Stimulated activated naive B cell treated with anti-CD40 and anti-IgM and Interleukin-4, amounts not matched to agents 10 μg/mL and 1 μg/mL and 100 μg/mL, for 72 hours (primary cell): ENCODE data around the gene MYZAP.

ENCODE experiments used
- ATAC-seq, 2 donors: fragments of 150-1000 bp; cut with Tn5 transposase; replicated peaks; 2 replicates each; pipeline ENCODE4 v1.10.0; 2021; ENCODE audit warnings: moderate library complexity in 1 of 2
- DNase-seq: peaks from one replicate; pipeline ENCODE4 v3.0.0; 2021
- H3K27ac Mint-ChIP-seq: one replicate; pipeline ENCODE4 v1.8.0; 2022; ENCODE audit warnings: mild to moderate bottlenecking, mixed read lengths
- H3K27me3 Mint-ChIP-seq, 2 donors: one replicate each; pipeline ENCODE4 v1.8.0; 2022; ENCODE audit warnings: mixed read lengths in 2 of 2
- H3K36me3 Mint-ChIP-seq, 2 donors: one replicate each; pipeline ENCODE4 v1.8.0; 2022; ENCODE audit warnings: mixed read lengths in 2 of 2, mild to moderate bottlenecking in 1 of 2
- H3K4me1 Mint-ChIP-seq, 2 donors: one replicate each; pipeline ENCODE4 v1.8.0; 2022; ENCODE audit warnings: mixed read lengths in 2 of 2, mild to moderate bottlenecking in 1 of 2
- H3K4me3 Mint-ChIP-seq, 2 donors: one replicate each; pipeline ENCODE4 v1.8.0; 2022; ENCODE audit warnings: mild to moderate bottlenecking in 2 of 2, mixed read lengths in 2 of 2, moderate library complexity in 1 of 2
- H3K9me3 Mint-ChIP-seq, 2 donors: one replicate each; pipeline ENCODE4 v1.8.0; 2022; ENCODE audit warnings: mixed read lengths in 2 of 2, mild to moderate bottlenecking in 1 of 2

The MYZAP gene

DNA sequence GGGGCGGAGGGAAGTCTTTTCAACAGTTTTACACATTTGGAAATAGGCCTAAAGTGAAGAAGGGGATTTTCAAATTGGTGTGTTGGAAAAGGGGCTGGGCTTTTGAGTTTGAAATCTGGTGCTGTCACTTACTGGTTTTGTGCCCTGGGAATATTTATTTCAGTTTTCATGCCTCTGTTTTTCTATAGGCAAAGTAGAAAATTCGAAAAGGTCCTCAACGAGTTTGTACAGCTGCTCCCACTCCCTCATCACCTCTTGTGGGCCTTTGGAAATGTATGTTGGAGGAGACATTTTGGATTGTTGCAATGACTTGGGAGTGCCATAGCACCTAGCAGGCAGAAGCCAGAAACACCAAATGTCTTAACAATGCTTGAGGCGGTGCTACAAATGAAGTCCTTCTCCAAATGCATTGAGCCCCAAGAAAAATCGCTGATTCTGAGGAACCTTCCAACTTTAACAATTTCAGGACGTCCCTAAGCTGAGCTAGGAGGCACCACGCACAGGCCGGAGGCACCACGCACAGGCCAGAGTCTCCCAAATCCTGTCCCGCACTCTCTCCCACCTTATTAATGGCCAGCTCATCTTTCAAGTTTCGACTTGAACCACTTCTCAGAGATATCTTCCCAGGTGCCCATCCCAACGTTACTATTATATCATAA, 114.2 kb downstream of the MYZAP start:
- H3K36me3 Mint-ChIP-seq: peaks cover 8 to 17% of the 10 kb centered on the region in 2 donors
- peak overlapping the region; percentile 96 for H3K27ac Mint-ChIP-seq
- peak overlapping the region; percentile 81 to 87 for H3K4me3 Mint-ChIP-seq
- H3K9me3 Mint-ChIP-seq: no peaks in the 10 kb centered on the region
- DNase-seq (no peak), ATAC-seq (peak; percentile 2 to 3)
- H3K4me1 Mint-ChIP-seq: peaks cover 16 to 38% of the 10 kb centered on the region in 2 donors
- H3K27me3 Mint-ChIP-seq: peaks cover 8 to 12% of the 10 kb centered on the region in 2 donors

DNA sequence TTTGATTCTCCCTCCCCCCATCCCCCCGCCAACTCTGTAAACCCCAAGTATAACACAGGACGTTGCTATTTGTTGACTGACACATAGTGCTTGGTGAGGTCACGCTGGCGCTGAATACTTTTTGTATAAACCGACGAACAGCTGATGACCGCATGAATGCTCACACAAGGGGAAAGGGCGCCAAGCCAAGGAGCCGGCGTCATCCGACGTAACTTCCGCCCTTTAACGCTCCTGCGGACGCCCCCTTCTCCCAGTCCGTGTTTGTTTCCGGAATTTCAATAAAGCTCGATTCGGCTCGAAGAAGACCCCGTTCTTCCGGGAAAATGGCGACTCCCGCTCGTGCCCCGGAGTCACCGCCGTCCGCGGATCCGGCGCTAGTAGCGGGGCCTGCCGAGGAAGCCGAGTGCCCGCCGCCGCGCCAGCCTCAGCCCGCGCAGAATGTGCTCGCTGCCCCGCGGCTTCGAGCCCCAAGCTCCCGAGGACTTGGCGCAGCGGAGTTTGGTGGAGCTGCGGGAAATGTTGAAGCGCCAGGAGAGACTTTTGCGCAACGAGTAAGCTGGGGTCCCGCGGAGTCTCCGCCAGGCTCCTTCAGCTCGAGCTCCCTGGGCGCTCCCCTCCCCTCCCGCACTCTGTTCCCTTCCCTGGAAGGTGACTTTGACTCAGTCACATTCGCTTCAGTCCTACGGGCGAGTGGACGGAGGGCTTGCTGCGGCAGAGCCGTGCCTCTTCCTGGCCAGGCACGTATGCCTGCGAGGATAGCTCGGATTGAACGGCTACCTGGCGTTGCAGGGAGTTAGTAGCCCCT, 114.9 kb downstream of the MYZAP start, which contains the start of gene POLR2M:
Gene POLR2M (plus strand): TSS at position 310 of the 805 bp plus-strand sequence. CDS start 129 bp downstream, at position 439.
- H3K36me3 Mint-ChIP-seq: peaks cover 8 to 24% of the 10 kb centered on the region in 2 donors
- ATAC-seq (peak; percentile 97), DNase-seq (peak; percentile 91)
- H3K4me3 Mint-ChIP-seq: peak within 1 kb of the TSS; percentile 81 to 87
- no peaks in the 10 kb centered on the region for H3K9me3 Mint-ChIP-seq
- peaks cover 8% of the 10 kb centered on the region in 2 donors for H3K27me3 Mint-ChIP-seq
- peaks cover 21 to 38% of the 10 kb centered on the region in 2 donors for H3K4me1 Mint-ChIP-seq
- H3K27ac Mint-ChIP-seq: peak within 1 kb of the TSS; percentile 96

DNA sequence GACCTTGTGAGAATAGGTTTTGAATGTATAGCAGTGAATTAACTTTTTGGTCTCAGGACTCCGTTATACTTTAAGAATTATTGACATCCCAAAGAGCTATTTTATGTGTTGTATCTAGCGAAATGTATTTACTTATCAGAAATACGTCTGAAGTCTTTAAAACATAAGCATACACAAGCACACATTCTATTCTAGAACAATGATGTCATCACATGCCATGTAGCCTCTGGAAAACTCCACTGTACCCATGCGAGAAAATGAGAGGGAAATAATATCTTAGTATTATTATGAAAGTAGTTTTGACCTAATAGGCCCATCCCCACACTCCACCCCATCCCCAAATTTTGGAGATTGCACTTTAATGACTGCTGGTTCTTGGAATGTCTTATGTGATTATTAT, 116.3 kb downstream of the MYZAP start:
- Mint-ChIP-seq H3K9me3 (no peaks in the 10 kb centered on the region), H3K4me3 (peak overlapping the region in 1 of 2 donors; percentile 81), H3K4me1 (peaks cover 23 to 46% of the 10 kb centered on the region in 2 donors), H3K36me3 (peaks cover 17 to 34% of the 10 kb centered on the region in 2 donors), H3K27ac (no peak overlapping the region), H3K27me3 (no peaks in the 10 kb centered on the region)
- no peak for DNase-seq
- ATAC-seq: no peak

DNA sequence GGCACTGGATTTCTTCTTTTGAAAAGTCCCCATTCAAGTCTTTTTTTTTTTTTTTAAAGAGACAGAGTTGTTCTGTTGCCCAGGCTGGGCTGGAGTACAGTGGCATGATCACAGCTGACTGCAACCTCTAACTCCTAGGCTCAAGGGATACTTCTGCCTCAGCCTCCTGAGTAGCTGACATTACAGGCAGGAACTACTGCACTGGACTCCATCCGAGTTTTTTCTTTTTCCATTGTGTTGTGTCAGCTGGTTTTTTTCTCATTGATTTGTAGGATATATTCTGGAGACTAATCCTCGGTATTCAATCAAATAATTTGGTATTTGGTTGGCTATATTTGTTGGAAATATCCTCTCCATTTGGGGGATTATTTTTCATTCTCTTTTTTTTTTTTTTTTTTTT, 126.6 kb downstream of the MYZAP start:
- Mint-ChIP-seq H3K27me3 (no peaks in the 10 kb centered on the region), H3K4me1 (peaks cover 5 to 7% of the 10 kb centered on the region in 2 donors), H3K36me3 (peaks cover 42 to 60% of the 10 kb centered on the region in 2 donors), H3K4me3 (no peak overlapping the region), H3K27ac (no peak overlapping the region), H3K9me3 (peaks cover 2 to 3% of the 10 kb centered on the region in 2 donors)
- no peak for DNase-seq
- ATAC-seq: no peak

DNA sequence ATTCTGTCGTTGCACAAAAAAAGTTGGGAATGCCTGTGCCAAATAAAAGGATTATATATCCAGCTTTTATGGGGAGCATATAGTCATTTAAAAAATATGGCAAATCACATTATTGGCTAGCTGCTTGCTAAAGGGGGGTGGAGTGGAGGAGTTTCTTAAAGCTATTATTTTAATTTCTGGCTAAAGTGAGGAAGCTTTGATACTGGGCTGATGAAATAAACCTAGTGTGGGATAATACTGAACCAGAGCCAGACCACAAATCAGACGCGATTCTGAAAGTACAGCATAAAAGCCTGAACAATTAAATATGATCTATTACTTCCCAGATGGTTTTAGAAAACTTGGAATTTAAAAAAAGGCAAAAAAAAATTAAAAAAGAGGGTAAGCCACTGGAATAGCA, 129.2 kb downstream of the MYZAP start:
- Mint-ChIP-seq H3K36me3 (peaks cover 46 to 67% of the 10 kb centered on the region in 2 donors), H3K4me3 (no peak overlapping the region), H3K4me1 (peaks cover 0 to 1% of the 10 kb centered on the region in 2 donors), H3K27me3 (no peaks in the 10 kb centered on the region), H3K27ac (no peak overlapping the region), H3K9me3 (peaks cover 5 to 7% of the 10 kb centered on the region in 2 donors)
- ATAC-seq (no peak), DNase-seq (no peak)

DNA sequence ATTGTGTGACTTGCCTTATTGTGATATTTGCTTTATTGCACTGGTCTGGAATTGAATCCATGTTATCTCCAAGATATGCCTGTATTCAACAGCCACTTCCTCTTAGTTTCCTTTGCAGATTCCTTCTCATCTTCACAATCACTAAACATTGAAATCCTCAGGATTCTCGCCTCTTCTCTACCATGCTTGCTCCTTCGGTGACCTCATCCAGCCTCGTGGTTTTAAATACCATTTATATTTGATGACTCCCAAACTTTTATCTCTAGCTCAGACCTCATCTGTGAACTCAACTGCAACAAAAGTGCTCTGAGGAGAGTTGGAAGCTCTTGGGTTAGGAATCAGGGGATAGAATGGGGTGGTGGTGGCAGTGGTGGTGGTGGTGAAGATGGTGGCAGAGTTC, 134.7 kb downstream of the MYZAP start:
- no peak for ATAC-seq
- Mint-ChIP-seq H3K4me1 (no peaks in the 10 kb centered on the region), H3K4me3 (no peak overlapping the region), H3K27me3 (no peaks in the 10 kb centered on the region), H3K36me3 (peaks cover 29 to 47% of the 10 kb centered on the region in 2 donors), H3K27ac (no peak overlapping the region), H3K9me3 (peaks cover 3 to 4% of the 10 kb centered on the region in 2 donors)
- no peak for DNase-seq

DNA sequence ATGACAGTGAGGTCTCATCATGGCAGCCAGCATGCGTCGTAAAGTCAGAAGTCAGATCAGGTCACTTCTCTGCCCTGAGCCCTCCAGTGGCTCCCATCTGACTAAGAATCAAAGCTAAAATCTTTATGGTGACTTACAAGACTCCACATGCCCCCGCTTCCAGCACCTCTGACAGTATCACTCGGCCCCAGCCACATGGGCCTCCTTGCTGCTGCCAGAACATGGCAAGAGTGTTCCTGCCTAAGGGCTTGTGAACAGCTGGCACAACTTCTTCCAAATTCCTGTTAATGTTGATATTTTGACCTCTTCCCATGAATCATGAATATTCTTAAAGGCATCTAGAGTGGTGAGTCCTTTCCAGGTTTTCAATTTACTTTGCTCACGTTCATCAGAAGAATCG, 135.3 kb downstream of the MYZAP start:
- peaks cover 3 to 4% of the 10 kb centered on the region in 2 donors for H3K9me3 Mint-ChIP-seq
- no peak overlapping the region for H3K4me3 Mint-ChIP-seq
- no peak overlapping the region for H3K27ac Mint-ChIP-seq
- H3K27me3 Mint-ChIP-seq: no peaks in the 10 kb centered on the region
- DNase-seq (no peak), ATAC-seq (no peak)
- no peaks in the 10 kb centered on the region for H3K4me1 Mint-ChIP-seq
- H3K36me3 Mint-ChIP-seq: peaks cover 29 to 47% of the 10 kb centered on the region in 2 donors

DNA sequence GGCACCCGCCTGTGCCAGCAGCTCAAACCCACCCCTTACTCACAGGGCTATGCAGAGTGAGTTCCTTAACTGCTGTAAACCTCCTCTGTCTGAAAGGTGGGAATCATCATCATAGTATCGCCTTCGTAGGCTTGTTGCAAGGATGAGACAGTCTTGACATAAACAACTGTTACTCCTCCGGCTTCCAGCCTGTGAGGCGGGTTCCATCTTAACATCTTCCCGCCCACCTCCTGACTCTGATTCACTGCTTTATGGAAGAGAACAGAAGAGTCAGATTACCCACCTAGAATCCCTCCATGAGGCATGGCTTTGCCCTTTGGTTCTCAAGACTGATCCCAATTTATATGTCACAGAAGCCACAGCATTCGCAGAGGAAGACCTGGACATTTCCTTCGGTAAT, 136.7 kb downstream of the MYZAP start:
- Mint-ChIP-seq H3K36me3 (peaks cover 23 to 34% of the 10 kb centered on the region in 2 donors), H3K27me3 (no peaks in the 10 kb centered on the region), H3K4me3 (no peak overlapping the region), H3K27ac (no peak overlapping the region), H3K4me1 (peaks cover 0 to 4% of the 10 kb centered on the region in 2 donors), H3K9me3 (peaks cover 3 to 4% of the 10 kb centered on the region in 2 donors)
- no peak for DNase-seq
- ATAC-seq: no peak

DNA sequence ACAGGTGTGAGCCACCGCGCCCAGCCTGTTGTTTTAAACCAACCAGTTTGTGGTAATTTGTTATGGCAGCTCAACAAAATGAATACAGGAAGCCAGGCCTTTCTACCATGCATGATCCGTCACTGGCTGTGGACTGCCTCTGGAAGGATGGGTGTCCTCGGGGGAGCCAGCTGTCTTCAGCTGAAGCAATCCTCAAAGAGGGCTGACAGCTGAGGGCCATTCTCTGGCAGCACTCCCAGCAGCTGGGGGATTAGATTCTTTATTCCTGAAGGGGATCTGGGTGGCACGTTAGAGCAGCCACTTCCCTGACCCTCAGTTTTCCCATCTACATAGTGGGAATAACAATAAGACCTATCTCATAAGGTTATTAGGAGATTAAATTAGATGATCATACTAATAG, 139.2 kb downstream of the MYZAP start:
- no peak overlapping the region for H3K27ac Mint-ChIP-seq
- H3K4me1 Mint-ChIP-seq: peaks cover 0 to 4% of the 10 kb centered on the region in 2 donors
- no peaks in the 10 kb centered on the region for H3K9me3 Mint-ChIP-seq
- no peaks in the 10 kb centered on the region for H3K27me3 Mint-ChIP-seq
- no peak overlapping the region for H3K4me3 Mint-ChIP-seq
- DNase-seq (no peak), ATAC-seq (no peak)
- peaks cover 10 to 17% of the 10 kb centered on the region in 2 donors for H3K36me3 Mint-ChIP-seq

DNA sequence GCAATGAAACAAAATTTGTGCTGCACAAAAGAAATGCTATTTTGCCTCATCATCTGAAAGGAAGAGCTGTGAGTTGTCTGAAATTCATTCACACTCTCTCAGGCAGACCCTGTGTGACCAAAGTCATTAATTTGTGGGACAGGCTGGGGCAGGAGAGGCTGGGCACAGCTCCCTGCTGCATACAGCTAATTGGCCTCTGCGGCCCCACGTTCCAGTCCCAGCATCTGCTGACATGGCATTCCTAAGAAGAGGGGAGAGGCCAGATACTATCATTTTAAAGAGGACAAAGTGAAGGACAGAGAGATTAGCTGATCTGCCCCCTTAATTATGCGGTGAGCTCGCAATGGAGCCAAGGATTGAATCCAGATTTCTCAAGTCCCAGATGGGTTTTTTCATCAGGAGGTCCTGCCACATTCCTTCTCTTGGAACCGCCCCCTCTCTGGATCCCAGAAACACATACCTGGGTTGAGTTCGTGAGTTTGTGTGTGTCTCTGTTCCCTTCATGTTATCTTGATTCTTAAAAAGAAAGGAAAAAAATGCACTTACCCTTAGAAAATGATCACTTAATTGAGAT, 139.9 kb downstream of the MYZAP start:
- H3K9me3 Mint-ChIP-seq: no peaks in the 10 kb centered on the region
- no peak overlapping the region for H3K27ac Mint-ChIP-seq
- DNase-seq (no peak), ATAC-seq (no peak)
- H3K4me1 Mint-ChIP-seq: peaks cover 0 to 4% of the 10 kb centered on the region in 2 donors
- H3K36me3 Mint-ChIP-seq: peaks cover 10 to 14% of the 10 kb centered on the region in 2 donors
- H3K27me3 Mint-ChIP-seq: no peaks in the 10 kb centered on the region
- no peak overlapping the region for H3K4me3 Mint-ChIP-seq

DNA sequence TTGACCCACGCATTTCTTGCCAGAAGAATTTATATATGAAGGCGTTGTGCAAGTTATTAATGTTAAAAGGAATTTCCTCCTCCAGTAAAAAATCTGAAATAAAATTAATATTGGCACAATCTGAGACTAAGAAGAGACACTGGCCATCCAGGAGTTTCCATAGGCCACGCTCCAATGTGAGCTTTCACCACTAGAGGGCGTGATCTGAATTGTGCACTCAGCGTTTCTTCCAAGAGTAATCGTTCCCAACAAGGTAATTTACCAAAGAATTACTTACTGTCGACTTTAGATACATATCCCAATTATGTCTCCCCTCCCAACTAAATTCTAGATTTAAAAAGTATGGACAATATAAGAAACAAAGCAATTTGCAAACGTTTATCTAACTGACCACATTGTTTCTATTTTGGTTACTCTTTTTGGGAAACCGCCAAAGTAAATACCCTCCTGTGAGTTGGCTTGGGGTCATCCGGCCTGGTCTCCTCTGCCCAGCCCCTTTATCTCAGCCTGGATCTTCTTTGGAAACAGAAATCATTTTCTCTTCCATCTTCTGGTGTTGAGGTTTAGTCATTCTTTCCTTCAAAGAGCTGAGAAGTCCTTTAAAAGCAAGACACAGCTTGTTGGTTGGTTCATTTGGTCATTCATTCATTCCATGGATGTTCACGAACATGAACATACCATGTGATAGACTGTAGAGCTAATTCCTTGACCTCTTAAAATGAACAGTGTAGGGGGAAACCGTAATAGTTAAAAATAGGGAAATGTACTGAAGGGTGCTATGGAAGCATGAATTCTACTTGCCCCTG, 141.0 kb downstream of the MYZAP start:
- Mint-ChIP-seq H3K27me3 (no peaks in the 10 kb centered on the region), H3K4me1 (peaks cover 0 to 4% of the 10 kb centered on the region in 2 donors), H3K27ac (no peak overlapping the region), H3K36me3 (peaks cover 9 to 14% of the 10 kb centered on the region in 2 donors), H3K9me3 (peaks cover 0 to 2% of the 10 kb centered on the region in 2 donors), H3K4me3 (no peak overlapping the region)
- DNase-seq: no peak
- peak; percentile 42 to 44 for ATAC-seq

DNA sequence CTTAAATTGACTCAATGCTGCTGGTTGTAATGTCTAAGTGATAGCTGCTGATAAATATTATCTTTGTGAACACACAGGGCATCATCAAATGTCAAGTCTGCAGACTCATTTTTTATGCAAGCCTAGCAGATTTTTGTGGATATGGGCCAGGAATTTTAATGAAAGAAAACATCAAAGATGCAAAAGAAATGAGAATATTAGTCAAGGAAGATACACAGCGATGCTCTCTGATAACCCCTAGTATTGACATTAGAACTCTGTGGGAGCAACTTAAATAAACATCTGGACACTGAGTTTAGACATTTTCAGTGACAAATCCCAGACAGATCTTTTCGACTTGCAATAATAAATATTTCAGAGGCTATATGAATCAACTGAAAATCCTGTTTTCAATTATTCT, 143.2 kb downstream of the MYZAP start:
- peaks cover 8 to 12% of the 10 kb centered on the region in 2 donors for H3K36me3 Mint-ChIP-seq
- ATAC-seq (no peak), DNase-seq (no peak)
- peaks cover 0 to 2% of the 10 kb centered on the region in 2 donors for H3K9me3 Mint-ChIP-seq
- no peak overlapping the region for H3K27ac Mint-ChIP-seq
- peaks cover 0 to 4% of the 10 kb centered on the region in 2 donors for H3K4me1 Mint-ChIP-seq
- no peaks in the 10 kb centered on the region for H3K27me3 Mint-ChIP-seq
- H3K4me3 Mint-ChIP-seq: no peak overlapping the region
